ENCODE measurements around the gene MAGEA12.
"Not testable (repeated sequence)": the region's sequence is repeated elsewhere in the genome, so short reads cannot be mapped to it uniquely, and the experiment has no call there.

The MAGEA12 gene, protein sequence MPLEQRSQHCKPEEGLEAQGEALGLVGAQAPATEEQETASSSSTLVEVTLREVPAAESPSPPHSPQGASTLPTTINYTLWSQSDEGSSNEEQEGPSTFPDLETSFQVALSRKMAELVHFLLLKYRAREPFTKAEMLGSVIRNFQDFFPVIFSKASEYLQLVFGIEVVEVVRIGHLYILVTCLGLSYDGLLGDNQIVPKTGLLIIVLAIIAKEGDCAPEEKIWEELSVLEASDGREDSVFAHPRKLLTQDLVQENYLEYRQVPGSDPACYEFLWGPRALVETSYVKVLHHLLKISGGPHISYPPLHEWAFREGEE

GRCh38 chrX:152733261-152733975 lies at the start of gene MAGEA12, which contains the start of gene CSAG1:
TSS of gene MAGEA12 (plus strand) at chrX:152733757. CDS start at chrX:152736162, 2,405 bp downstream.
TSS of gene CSAG1 (minus strand) at chrX:152733721. CDS start at chrX:152732460, 1,261 bp downstream.
- no peak for DNase-seq (ENCODE audit: low read depth)

DNA sequence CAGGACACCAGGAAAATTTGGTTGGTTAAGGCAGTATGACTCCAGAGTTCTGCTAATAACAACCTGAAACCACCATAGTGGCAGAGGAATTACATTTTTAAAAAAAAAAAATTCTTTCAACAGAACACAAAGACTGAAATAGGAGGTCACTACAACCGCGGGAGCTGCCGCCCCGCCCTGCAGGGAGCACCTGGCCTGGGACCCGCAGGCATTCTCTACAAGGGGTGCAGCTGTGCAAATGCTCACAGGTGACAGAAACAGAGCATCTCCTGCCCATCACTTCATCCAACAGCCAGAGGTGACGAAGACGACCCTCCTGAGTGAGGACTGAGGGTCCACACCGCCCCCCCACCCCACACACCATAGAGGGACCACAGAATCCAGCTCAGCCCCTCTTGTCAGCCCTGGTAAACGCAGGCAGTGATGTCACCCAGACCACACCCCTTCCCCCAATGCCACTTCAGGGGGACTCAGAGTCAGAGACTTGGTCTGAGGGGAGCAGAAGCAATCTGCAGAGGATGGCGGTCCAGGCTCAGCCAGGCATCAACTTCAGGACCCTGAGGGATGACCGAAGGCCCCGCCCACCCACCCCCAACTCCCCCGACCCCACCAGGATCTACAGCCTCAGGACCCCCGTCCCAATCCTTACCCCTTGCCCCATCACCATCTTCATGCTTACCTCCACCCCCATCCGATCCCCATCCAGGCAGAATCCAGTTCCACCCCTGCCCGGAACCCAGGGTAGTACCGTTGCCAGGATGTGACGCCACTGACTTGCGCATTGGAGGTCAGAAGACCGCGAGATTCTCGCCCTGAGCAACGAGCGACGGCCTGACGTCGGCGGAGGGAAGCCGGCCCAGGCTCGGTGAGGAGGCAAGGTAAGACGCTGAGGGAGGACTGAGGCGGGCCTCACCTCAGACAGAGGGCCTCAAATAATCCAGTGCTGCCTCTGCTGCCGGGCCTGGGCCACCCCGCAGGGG lies 35.3 kb upstream of the MAGEA12 start, which contains the start of gene MAGEA3:
Gene MAGEA3, plus strand, starts transcription at position 843 of the 980 bp plus-strand sequence. CDS start 2,039 bp downstream, outside the sequence.
- not testable (repeated sequence) for DNase-seq (ENCODE audit: low read depth)

GRCh38 chrX:152700390-152700789 lies 33.2 kb upstream of the MAGEA12 start:
- not testable (repeated sequence) for DNase-seq (ENCODE audit: low read depth)

- DNase-seq (ENCODE audit: low read depth): not testable (repeated sequence)
Observed at GRCh38 chrX:152706500-152706899, 27.1 kb upstream of the MAGEA12 start.

- DNase-seq (ENCODE audit: low read depth): not testable (repeated sequence)
Observed at GRCh38 chrX:152709173-152709572, 24.4 kb upstream of the MAGEA12 start, which contains the start of gene CSAG2. TSS of gene CSAG2 (minus strand) at chrX:152709273. CDS start at chrX:152709112, 161 bp downstream.

DNA sequence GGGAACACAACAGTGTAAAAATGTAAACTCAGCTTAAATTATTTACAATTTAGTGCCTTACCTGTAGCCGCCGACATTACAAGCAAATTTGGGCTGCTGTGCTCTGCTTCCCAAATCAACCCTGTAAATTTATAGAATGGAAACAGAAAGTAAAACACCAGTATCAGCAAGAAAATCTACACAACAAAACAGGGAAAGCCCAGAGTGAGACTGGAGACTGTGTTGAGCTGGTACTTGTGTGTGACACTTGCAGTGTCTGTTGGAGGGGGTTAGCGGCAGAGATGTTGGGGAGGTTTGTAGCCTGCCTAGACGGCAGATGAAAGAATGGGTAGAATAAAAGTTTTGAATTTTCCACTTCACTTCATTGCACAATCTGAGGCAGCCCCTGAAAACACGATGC lies 20.4 kb upstream of the MAGEA12 start:
- not testable (repeated sequence) for DNase-seq (ENCODE audit: low read depth)

GRCh38 chrX:152713815-152714787 lies 19.5 kb upstream of the MAGEA12 start, which contains the start of gene MAGEA2B:
TSS of gene MAGEA2B (plus strand) at chrX:152714628. CDS start at chrX:152717107, 2,479 bp downstream.
- not testable (repeated sequence) for DNase-seq (ENCODE audit: low read depth)

- DNase-seq (ENCODE audit: low read depth): no peak
Observed at GRCh38 chrX:152725409-152725808, 8.1 kb upstream of the MAGEA12 start.

DNA sequence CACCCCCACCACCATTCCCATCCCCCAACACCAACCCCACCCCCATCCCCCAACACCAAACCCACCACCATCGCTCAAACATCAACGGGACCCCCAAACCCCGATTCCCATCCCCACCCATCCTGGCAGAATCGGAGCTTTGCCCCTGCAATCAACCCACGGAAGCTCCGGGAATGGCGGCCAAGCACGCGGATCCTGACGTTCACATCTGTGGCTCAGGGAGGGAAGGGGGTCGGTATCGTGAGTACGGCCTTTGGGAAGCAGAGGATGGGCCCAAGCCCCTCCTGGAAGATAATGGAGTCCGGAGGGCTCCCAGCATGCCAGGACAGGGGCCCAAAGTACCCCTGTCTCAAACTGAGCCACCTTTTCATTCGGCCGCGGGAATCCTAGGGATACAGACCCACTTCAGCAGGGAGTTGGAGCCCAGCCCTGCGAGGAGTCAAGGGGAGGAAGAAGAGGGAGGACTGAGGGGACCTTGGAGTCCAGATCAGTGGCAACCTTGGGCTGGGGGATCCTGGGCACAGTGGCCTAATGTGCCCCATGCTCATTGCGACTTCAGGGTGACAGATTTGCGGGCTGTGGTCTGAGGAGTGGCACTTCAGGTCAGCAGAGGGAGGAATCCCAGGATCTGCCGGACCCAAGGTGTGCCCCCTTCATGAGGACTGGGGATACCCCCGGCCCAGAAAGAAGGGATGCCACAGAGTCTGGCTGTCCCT lies 744 bp downstream of the MAGEA12 start:
- DNase-seq (ENCODE audit: low read depth): not testable (repeated sequence)

GRCh38 chrX:152735101-152735500 lies 1.5 kb downstream of the MAGEA12 start:
- no peak for DNase-seq (ENCODE audit: low read depth)

- DNase-seq (ENCODE audit: low read depth): no peak
Observed at GRCh38 chrX:152735860-152736511, 2.4 kb downstream of the MAGEA12 start.

- not testable (repeated sequence) for DNase-seq (ENCODE audit: low read depth)
Observed at GRCh38 chrX:152736528-152736927, 3.0 kb downstream of the MAGEA12 start.

- DNase-seq (ENCODE audit: low read depth): no peak
Observed at GRCh38 chrX:152738560-152738959, 5.0 kb downstream of the MAGEA12 start.

DNA sequence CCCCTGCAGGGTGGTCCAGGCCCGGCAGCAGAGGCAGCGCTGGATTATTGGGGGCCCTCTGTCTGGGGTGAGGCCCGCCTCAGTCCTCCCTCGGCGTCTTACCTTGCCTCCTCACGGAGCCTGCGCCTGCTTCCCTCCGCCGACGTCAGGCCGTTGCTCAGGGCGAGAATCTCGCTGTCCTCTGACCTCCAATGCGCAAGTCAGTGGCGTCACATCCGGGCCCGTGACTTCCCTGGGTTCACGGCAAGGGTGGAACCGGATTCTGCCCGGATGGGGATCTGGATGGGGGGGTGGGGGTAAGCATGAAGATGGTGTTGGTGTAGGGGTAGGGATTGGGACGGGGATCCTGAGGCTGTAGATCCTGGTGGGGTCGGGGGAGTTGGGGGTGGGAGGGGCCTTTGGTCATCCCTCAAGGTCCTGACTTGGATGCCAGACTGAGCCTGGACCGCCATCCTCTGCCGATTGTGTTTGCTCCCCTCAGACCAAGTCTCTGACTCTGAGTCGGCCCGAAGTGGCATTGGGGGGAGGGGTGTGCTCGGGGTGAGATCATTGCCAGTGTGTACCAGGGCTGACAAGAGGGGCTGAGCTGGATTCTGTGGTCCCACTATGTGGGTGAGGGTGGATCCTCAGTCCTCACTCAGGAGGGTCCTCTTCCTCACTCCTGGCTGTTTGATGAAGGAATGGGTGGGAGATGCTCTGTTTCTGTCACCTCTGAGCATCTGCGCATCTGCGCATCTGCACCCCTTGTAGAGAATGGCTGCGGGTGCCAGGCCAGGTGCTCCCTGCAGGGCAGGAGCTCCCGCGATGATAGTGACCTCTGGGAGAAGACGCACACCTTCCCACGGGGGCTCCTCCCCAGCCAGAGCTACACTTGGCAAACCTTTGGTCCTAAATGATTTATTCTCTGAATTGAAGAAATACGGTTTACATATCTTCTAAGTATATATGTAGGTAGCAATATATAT lies 20.4 kb downstream of the MAGEA12 start, which contains the start of gene MAGEA2:
Gene MAGEA2, minus strand, starts transcription at position 157 of the 965 bp plus-strand sequence. CDS start 2,479 bp downstream, outside the sequence.
- not testable (repeated sequence) for DNase-seq (ENCODE audit: low read depth)

- DNase-seq (ENCODE audit: low read depth): not testable (repeated sequence)
Observed at GRCh38 chrX:152754871-152755270, 21.3 kb downstream of the MAGEA12 start.

GRCh38 chrX:152758918-152759317 lies 25.4 kb downstream of the MAGEA12 start, which contains the start of gene CSAG3:
TSS of gene CSAG3 (plus strand) at chrX:152759218.
- DNase-seq (ENCODE audit: low read depth): not testable (repeated sequence)

DNA sequence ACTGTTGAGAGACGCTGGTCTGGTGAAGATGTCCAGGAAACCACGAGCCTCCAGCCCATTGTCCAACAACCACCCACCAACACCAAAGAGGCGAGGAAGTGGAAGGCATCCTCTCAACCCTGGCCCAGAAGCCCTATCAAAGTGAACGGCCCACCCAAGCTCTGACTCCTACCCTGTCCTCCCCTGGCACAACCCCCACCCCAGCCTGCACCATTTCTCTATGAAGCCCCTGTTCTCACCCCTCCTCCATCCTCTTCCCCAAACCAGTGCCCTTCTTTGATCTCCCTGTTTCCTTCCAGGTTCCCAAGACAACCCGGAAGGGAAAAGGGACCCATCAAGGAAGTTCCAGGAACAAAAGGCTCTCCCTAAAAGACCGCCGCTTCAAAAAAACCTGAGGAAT lies 26.0 kb downstream of the MAGEA12 start:
- DNase-seq (ENCODE audit: low read depth): not testable (repeated sequence)

- DNase-seq (ENCODE audit: low read depth): not testable (repeated sequence)
Observed at GRCh38 chrX:152761582-152761981, 28.0 kb downstream of the MAGEA12 start.

Measured in HS-5 (cell line).